ENCODE results near the gene SV2C. TPM values are rescaled to one million over a fixed set of nuclear protein-coding genes. Genes with fewer than 3 reads are reported as not detected.
"Not testable (repeated sequence)": the region's sequence is repeated elsewhere in the genome, so short reads cannot be mapped to it uniquely, and the experiment has no call there.

Gene SV2C
- total RNA-seq, 1 experiment from 2014 or later, result not detected

- no peak for DNase-seq (ENCODE audit: low spot score)
Observed at GRCh38 chr5:76341651-76342334, 258.6 kb downstream of the SV2C start.

GRCh38 chr5:76342474-76342873 is 259.3 kb downstream of the SV2C start:
- DNase-seq (ENCODE audit: low spot score), result no peak

GRCh38 chr5:76345582-76345981 is 262.4 kb downstream of the SV2C start:
- DNase-seq (ENCODE audit: low spot score), result peak; percentile 14

GRCh38 chr5:76351176-76351575 is 268.0 kb downstream of the SV2C start:
- no peak for DNase-seq (ENCODE audit: low spot score)

GRCh38 chr5:76351577-76351976 is 268.4 kb downstream of the SV2C start:
- DNase-seq (ENCODE audit: low spot score), result no peak

- no peak for DNase-seq (ENCODE audit: low spot score)
Observed at GRCh38 chr5:76356887-76357286, 273.7 kb downstream of the SV2C start.

- no peak for DNase-seq (ENCODE audit: low spot score)
Observed at GRCh38 chr5:76363352-76364225, 280.4 kb downstream of the SV2C start.

GRCh38 chr5:76364226-76364589 is 281.0 kb downstream of the SV2C start:
- DNase-seq (ENCODE audit: low spot score), result no peak

GRCh38 chr5:76365561-76365960 is 282.4 kb downstream of the SV2C start:
- no peak for DNase-seq (ENCODE audit: low spot score)

GRCh38 chr5:76366596-76366995 is 283.4 kb downstream of the SV2C start:
- no peak for DNase-seq (ENCODE audit: low spot score)

GRCh38 chr5:76367623-76368371 is 284.6 kb downstream of the SV2C start:
- DNase-seq (ENCODE audit: low spot score), result peak; percentile 14

GRCh38 chr5:76368941-76369340 is 285.8 kb downstream of the SV2C start:
- DNase-seq (ENCODE audit: low spot score), result no peak

GRCh38 chr5:76369668-76370067 is 286.5 kb downstream of the SV2C start:
- not testable (repeated sequence) for DNase-seq (ENCODE audit: low spot score)

- DNase-seq (ENCODE audit: low spot score), result peak; percentile 23
Observed at GRCh38 chr5:76371960-76372322, 288.8 kb downstream of the SV2C start.

GRCh38 chr5:76372323-76373054 is 289.3 kb downstream of the SV2C start:
- peak; percentile 97 for DNase-seq (ENCODE audit: low spot score)

GRCh38 chr5:76376148-76376865 is 293.1 kb downstream of the SV2C start:
- no peak for DNase-seq (ENCODE audit: low spot score)

- no peak for DNase-seq (ENCODE audit: low spot score)
Observed at GRCh38 chr5:76376866-76377230, 293.7 kb downstream of the SV2C start.

- no peak for DNase-seq (ENCODE audit: low spot score)
Observed at GRCh38 chr5:76378355-76378754, 295.2 kb downstream of the SV2C start.

- DNase-seq (ENCODE audit: low spot score), result peak; percentile 18
Observed at GRCh38 chr5:76379316-76379715, 296.1 kb downstream of the SV2C start.

GRCh38 chr5:76379855-76380254 is 296.7 kb downstream of the SV2C start:
- DNase-seq (ENCODE audit: low spot score), result no peak
